ENCODE measurements around the gene ITGAD.
"Not testable (repeated sequence)": the region's sequence is repeated elsewhere in the genome, so short reads cannot be mapped to it uniquely, and the experiment has no call there.

ITGAD gene

DNA sequence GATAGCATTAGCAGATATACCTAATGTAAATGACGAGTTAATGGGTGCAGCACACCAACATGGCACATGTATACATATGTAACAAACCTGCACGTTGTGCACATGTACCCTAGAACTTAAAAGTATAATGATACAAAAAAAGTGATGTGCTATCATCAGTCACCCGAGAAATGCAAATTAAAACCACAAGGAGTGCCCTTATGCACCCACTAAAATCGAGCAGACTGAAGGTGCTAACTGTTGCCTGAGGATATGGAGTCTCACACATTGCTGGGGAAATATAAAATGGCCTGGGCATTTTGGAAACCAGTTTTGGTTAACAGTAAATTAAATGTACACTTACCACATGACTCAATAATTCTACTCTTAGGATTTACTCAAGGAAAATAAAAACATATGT, 45.9 kb downstream of the ITGAD start:
- not testable (repeated sequence) for H3K9ac ChIP-seq (ENCODE audit: low read length); H3K9me3 ChIP-seq (ENCODE audit: low read length); H3K4me3 ChIP-seq (ENCODE audit: low read depth in 1 of 2, low read length in 2 of 2); H3K36me3 ChIP-seq (ENCODE audit: insufficient read depth, low read length); H3K27ac ChIP-seq (ENCODE audit: low read depth, low read length); H3K27me3 ChIP-seq (ENCODE audit: control insufficient read depth in 1 of 2, insufficient read depth in 2 of 2, low read length in 2 of 2); H3K4me1 ChIP-seq (ENCODE audit: insufficient read depth, low read length)

- Histone ChIP-seq H3K27me3 (ENCODE audit: control insufficient read depth in 1 of 2, insufficient read depth in 2 of 2, low read length in 2 of 2) (no peaks in the 10 kb centered on the region), H3K4me1 (ENCODE audit: insufficient read depth, low read length) (peaks cover 6% of the 10 kb centered on the region), H3K4me3 (ENCODE audit: low read depth in 1 of 2, low read length in 2 of 2) (no peak overlapping the region), H3K9ac (ENCODE audit: low read length) (no peak overlapping the region), H3K27ac (ENCODE audit: low read depth, low read length) (no peak overlapping the region), H3K9me3 (ENCODE audit: low read length) (no peaks in the 10 kb centered on the region), H3K36me3 (ENCODE audit: insufficient read depth, low read length) (no peaks in the 10 kb centered on the region)
Measured at GRCh38 chr16:31439519-31439918, 46.4 kb downstream of the ITGAD start.

DNA sequence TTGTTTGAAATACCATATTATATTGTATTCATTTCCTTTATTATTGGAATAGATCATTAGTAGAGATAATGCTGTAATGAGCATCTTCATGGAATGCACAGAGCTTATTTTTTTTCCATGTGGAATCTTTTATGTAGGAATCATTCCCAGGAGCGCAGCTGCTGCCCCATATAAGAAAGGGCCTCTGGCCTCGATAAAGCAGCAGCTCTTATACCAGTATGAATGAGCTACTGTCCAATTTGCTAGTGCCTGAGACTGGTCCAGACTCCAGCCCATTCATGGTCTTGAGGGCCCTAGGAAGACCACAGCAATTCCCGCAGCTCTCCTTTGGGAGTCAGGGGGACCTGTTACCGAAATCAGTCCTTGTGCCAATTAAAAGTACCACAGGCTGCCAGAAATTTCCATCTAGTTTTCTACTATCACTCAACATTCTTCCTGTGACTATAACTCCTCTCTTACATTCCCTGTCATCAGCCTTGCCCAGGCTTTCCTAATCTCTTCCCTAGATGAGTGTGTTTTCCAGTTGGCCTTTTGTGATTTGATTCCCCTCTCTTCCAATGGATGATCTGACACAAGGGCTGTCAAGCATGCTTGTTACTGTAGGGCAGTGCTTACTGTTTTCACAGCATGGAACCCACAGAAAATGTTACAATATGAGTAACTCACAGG, 47.5 kb downstream of the ITGAD start:
- H3K9ac ChIP-seq (ENCODE audit: low read length): no peak overlapping the region
- H3K4me3 ChIP-seq (ENCODE audit: low read depth in 1 of 2, low read length in 2 of 2): no peak overlapping the region
- H3K4me1 ChIP-seq (ENCODE audit: insufficient read depth, low read length): peaks cover 6% of the 10 kb centered on the region
- no peaks in the 10 kb centered on the region for H3K27me3 ChIP-seq (ENCODE audit: control insufficient read depth in 1 of 2, insufficient read depth in 2 of 2, low read length in 2 of 2)
- no peaks in the 10 kb centered on the region for H3K36me3 ChIP-seq (ENCODE audit: insufficient read depth, low read length)
- no peak overlapping the region for H3K27ac ChIP-seq (ENCODE audit: low read depth, low read length)
- no peaks in the 10 kb centered on the region for H3K9me3 ChIP-seq (ENCODE audit: low read length)

DNA sequence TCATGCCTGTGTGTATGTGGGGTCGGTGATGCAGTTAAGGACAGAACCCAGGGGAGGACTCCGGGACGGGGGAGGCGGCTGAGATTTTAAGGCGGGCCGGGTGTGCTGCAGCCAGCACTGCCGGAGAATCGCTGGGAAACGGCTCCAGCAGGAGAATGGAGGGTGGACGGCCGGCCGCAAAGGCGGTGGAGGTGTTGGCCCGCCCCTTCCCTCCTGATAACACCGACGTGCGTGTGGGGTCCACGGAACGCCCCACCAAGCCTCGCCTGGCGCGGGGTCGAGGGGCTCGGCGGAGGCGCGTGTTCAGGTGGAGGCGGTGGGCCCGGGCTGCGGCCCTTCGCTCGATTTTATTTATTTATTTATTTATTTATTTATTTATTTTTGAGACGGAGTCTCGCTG, 48.8 kb downstream of the ITGAD start:
- Histone ChIP-seq H3K4me1 (ENCODE audit: insufficient read depth, low read length) (peaks cover 6% of the 10 kb centered on the region), H3K27me3 (ENCODE audit: control insufficient read depth in 1 of 2, insufficient read depth in 2 of 2, low read length in 2 of 2) (no peaks in the 10 kb centered on the region), H3K27ac (ENCODE audit: low read depth, low read length) (no peak overlapping the region), H3K36me3 (ENCODE audit: insufficient read depth, low read length) (no peaks in the 10 kb centered on the region), H3K9me3 (ENCODE audit: low read length) (no peaks in the 10 kb centered on the region), H3K9ac (ENCODE audit: low read length) (no peak overlapping the region), H3K4me3 (ENCODE audit: low read depth in 1 of 2, low read length in 2 of 2) (no peak overlapping the region)

GRCh38 chr16:31445931-31446330, 52.8 kb downstream of the ITGAD start:
- not testable (repeated sequence) for H3K4me3 ChIP-seq (ENCODE audit: low read depth in 1 of 2, low read length in 2 of 2); H3K9ac ChIP-seq (ENCODE audit: low read length); H3K27ac ChIP-seq (ENCODE audit: low read depth, low read length); H3K9me3 ChIP-seq (ENCODE audit: low read length); H3K27me3 ChIP-seq (ENCODE audit: control insufficient read depth in 1 of 2, insufficient read depth in 2 of 2, low read length in 2 of 2); H3K4me1 ChIP-seq (ENCODE audit: insufficient read depth, low read length); H3K36me3 ChIP-seq (ENCODE audit: insufficient read depth, low read length)

DNA sequence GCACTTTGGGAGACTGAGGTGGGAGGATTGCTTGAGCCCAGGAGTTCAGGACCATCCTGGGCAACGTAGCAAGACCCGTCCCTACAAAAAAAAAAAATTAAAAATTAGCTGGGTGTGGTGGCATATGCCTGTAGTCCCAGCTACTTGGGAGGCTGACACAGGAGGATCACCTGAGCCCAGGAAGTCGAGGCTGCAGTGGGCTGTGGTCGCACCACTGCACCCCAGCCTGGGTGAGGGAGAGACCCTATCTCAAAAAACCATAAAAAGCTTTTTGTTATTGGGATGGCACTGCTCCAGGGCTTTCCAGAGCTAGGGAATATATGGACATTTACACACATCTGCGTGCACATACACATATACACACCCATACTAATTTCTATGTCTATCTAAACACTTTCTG, 58.1 kb downstream of the ITGAD start:
- H3K9ac ChIP-seq (ENCODE audit: low read length): no peak overlapping the region
- H3K27me3 ChIP-seq (ENCODE audit: control insufficient read depth in 1 of 2, insufficient read depth in 2 of 2, low read length in 2 of 2): no peaks in the 10 kb centered on the region
- no peak overlapping the region for H3K27ac ChIP-seq (ENCODE audit: low read depth, low read length)

GRCh38 chr16:31451681-31452351, 58.7 kb downstream of the ITGAD start:
- Histone ChIP-seq H3K9me3 (ENCODE audit: low read length) (no peaks in the 10 kb centered on the region), H3K27ac (ENCODE audit: low read depth, low read length) (no peak overlapping the region), H3K36me3 (ENCODE audit: insufficient read depth, low read length) (no peaks in the 10 kb centered on the region), H3K27me3 (ENCODE audit: control insufficient read depth in 1 of 2, insufficient read depth in 2 of 2, low read length in 2 of 2) (no peaks in the 10 kb centered on the region), H3K4me1 (ENCODE audit: insufficient read depth, low read length) (peaks cover 40% of the 10 kb centered on the region), H3K9ac (ENCODE audit: low read length) (no peak overlapping the region), H3K4me3 (ENCODE audit: low read depth in 1 of 2, low read length in 2 of 2) (no peak overlapping the region)

More for the DNA sequence above, 58.1 kb downstream of the ITGAD start:
- Histone ChIP-seq H3K36me3 (ENCODE audit: insufficient read depth, low read length) (no peaks in the 10 kb centered on the region), H3K4me1 (ENCODE audit: insufficient read depth, low read length) (peaks cover 34% of the 10 kb centered on the region), H3K4me3 (ENCODE audit: low read depth in 1 of 2, low read length in 2 of 2) (no peak overlapping the region), H3K9me3 (ENCODE audit: low read length) (no peaks in the 10 kb centered on the region)

DNA sequence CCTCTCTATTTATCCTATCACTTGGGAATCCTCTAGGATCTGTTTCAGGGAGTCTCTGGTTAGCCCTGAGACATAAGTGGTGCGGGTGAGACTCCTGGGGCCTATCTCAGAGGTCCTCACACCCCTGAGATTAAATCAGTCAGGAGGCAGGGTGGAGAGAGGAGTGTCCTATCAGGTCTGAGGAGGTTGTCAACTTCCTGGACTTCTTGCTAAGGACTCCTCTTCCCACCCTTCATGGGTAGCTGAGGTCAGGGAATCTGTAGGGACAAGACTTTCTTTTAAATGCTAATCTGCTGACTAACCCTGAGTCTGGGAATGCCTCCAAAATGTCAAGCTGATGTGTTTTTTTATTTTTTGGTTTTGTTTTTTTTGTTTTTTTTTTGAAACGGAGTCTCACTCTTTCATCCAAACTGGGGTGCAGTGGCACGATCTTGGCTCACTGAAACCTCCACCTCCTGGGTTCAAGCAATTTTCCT, 59.5 kb downstream of the ITGAD start:
- peaks cover 48% of the 10 kb centered on the region for H3K4me1 ChIP-seq (ENCODE audit: insufficient read depth, low read length)
- no peaks in the 10 kb centered on the region for H3K9me3 ChIP-seq (ENCODE audit: low read length)
- H3K36me3 ChIP-seq (ENCODE audit: insufficient read depth, low read length): no peaks in the 10 kb centered on the region
- no peak overlapping the region for H3K27ac ChIP-seq (ENCODE audit: low read depth, low read length)
- no peak overlapping the region for H3K9ac ChIP-seq (ENCODE audit: low read length)
- no peaks in the 10 kb centered on the region for H3K27me3 ChIP-seq (ENCODE audit: control insufficient read depth in 1 of 2, insufficient read depth in 2 of 2, low read length in 2 of 2)
- H3K4me3 ChIP-seq (ENCODE audit: low read depth in 1 of 2, low read length in 2 of 2): no peak overlapping the region

GRCh38 chr16:31453255-31454204, 60.4 kb downstream of the ITGAD start:
- no peak overlapping the region for H3K27ac ChIP-seq (ENCODE audit: low read depth, low read length)
- peaks cover 53% of the 10 kb centered on the region for H3K4me1 ChIP-seq (ENCODE audit: insufficient read depth, low read length)
- no peaks in the 10 kb centered on the region for H3K36me3 ChIP-seq (ENCODE audit: insufficient read depth, low read length)
- H3K4me3 ChIP-seq (ENCODE audit: low read depth in 1 of 2, low read length in 2 of 2): no peak overlapping the region
- no peaks in the 10 kb centered on the region for H3K9me3 ChIP-seq (ENCODE audit: low read length)
- H3K9ac ChIP-seq (ENCODE audit: low read length): no peak overlapping the region
- no peaks in the 10 kb centered on the region for H3K27me3 ChIP-seq (ENCODE audit: control insufficient read depth in 1 of 2, insufficient read depth in 2 of 2, low read length in 2 of 2)

- H3K36me3 ChIP-seq (ENCODE audit: insufficient read depth, low read length): no peaks in the 10 kb centered on the region
- no peaks in the 10 kb centered on the region for H3K27me3 ChIP-seq (ENCODE audit: control insufficient read depth in 1 of 2, insufficient read depth in 2 of 2, low read length in 2 of 2)
- no peak overlapping the region for H3K9ac ChIP-seq (ENCODE audit: low read length)
- no peak overlapping the region for H3K27ac ChIP-seq (ENCODE audit: low read depth, low read length)
- no peaks in the 10 kb centered on the region for H3K9me3 ChIP-seq (ENCODE audit: low read length)
- peaks cover 62% of the 10 kb centered on the region for H3K4me1 ChIP-seq (ENCODE audit: insufficient read depth, low read length)
- no peak overlapping the region for H3K4me3 ChIP-seq (ENCODE audit: low read depth in 1 of 2, low read length in 2 of 2)
Measured at GRCh38 chr16:31455601-31456314, 62.6 kb downstream of the ITGAD start.

- Histone ChIP-seq H3K27me3 (ENCODE audit: control insufficient read depth in 1 of 2, insufficient read depth in 2 of 2, low read length in 2 of 2) (no peaks in the 10 kb centered on the region), H3K9me3 (ENCODE audit: low read length) (no peaks in the 10 kb centered on the region), H3K4me1 (ENCODE audit: insufficient read depth, low read length) (peaks cover 54% of the 10 kb centered on the region), H3K4me3 (ENCODE audit: low read depth in 1 of 2, low read length in 2 of 2) (no peak overlapping the region), H3K27ac (ENCODE audit: low read depth, low read length) (no peak overlapping the region), H3K9ac (ENCODE audit: low read length) (no peak overlapping the region), H3K36me3 (ENCODE audit: insufficient read depth, low read length) (peaks cover 3% of the 10 kb centered on the region)
Measured at GRCh38 chr16:31456988-31457360, 63.8 kb downstream of the ITGAD start.
